ENCODE measurements around the gene PTTG2. TPM values are rescaled to one million over a fixed set of nuclear protein-coding genes. Genes with fewer than 3 reads are reported as not detected.

The PTTG2 gene
- total and polyA plus RNA-seq, 2 of the 13 experiments (the other 11 are each of a cell fraction or from before 2014, with no cell fraction given): not detected

DNA sequence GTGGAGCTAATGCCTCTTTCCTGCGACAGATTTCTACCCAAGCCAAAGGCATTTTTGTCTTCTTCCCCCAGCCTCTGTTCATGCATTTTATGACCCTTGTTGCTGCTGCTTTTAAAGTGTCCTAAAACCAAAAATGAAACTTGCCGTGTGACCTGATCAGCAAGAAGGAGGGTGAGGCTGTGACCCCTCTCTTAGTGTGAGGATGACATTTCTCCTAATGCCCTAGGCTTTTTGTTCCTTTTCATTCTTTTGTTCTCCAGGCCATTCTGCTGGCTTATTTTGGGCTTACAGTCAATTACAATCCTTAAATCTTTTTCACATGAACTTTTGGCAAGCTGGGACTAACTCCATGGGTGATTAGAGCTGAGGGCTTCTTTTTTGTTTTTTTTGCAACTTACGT lies 34.4 kb downstream of the PTTG2 start (continued):
- TF ChIP-seq, protein P1, sequence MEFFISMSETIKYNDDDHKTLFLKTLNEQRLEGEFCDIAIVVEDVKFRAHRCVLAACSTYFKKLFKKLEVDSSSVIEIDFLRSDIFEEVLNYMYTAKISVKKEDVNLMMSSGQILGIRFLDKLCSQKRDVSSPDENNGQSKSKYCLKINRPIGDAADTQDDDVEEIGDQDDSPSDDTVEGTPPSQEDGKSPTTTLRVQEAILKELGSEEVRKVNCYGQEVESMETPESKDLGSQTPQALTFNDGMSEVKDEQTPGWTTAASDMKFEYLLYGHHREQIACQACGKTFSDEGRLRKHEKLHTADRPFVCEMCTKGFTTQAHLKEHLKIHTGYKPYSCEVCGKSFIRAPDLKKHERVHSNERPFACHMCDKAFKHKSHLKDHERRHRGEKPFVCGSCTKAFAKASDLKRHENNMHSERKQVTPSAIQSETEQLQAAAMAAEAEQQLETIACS (CRISPR knock-in tag; IDR thresholded peaks at IDR 0.05): no peak
- no peak for TF ChIP-seq ZNF260 (CRISPR knock-in tag; IDR thresholded peaks at IDR 0.05; ENCODE audit: borderline replicate concordance, low read depth)

DNA sequence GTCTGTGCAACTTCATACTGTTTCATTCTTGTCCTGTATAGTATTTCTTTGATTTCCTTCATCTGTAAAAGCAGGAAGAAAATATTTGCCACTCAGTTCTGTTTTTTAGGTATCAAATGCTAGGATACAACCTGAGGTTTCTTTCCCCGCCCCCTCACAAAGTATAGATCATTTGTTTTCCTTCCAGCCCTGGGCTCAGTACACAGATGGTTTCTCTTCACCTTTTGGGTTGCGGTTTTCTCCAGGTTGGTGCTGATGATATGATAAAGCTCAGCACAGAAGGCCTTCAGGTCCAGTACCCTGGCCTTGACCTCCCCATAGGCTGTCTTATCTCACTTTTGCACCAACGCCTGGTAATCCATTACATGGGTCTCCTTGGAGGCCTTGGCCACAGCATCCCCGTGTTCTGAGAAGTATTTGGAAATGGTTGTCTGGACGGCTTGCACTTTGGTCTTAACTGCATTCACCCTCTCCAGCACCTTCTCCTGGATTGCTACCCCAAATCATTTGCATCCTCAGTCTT lies 35.2 kb downstream of the PTTG2 start:
- Histone ChIP-seq H3K27me3 (ENCODE audit: control insufficient read depth in 1 of 2, insufficient read depth in 2 of 2, low read length in 2 of 2) (no peaks in the 10 kb centered on the region), H3K4me1 (ENCODE audit: insufficient read depth, low read length) (peaks cover 29% of the 10 kb centered on the region), H3K4me2 (ENCODE audit: low read depth, low read length) (no peak overlapping the region), H3K4me3 (replicated peaks in 1 of 3; ENCODE audit: insufficient read depth in 1 of 3, low read depth in 2 of 3, low read length in 3 of 3) (no peak overlapping the region), H4K20me1 (ENCODE audit: insufficient read depth, low read length) (no peaks in the 10 kb centered on the region), H3K9ac (ENCODE audit: insufficient read depth, low read depth, low read length) (no peak overlapping the region), H3K27ac (ENCODE audit: extremely low read length, insufficient read depth, low read length) (no peak overlapping the region), H3K9me3 (ENCODE audit: low read length) (no peaks in the 10 kb centered on the region), H3K79me2 (ENCODE audit: insufficient read depth, low read length) (no peaks in the 10 kb centered on the region), H2AFZ (ENCODE audit: low read length) (no peak overlapping the region), H3K36me3 (replicated peaks in 1 of 2; ENCODE audit: control insufficient read depth in 1 of 2, insufficient read depth in 2 of 2, low read length in 2 of 2) (no peaks in the 10 kb centered on the region)
- FAIRE-seq (no peak), ATAC-seq (no peak), DNase-seq (ENCODE audit: low spot score) (no peak)
- CTCF ChIA-PET (ENCODE audit: low intra/inter-chr PET ratio, low total read pairs): no interaction called here
- no TSS peak for BruUV-seq (replicated peaks)
- POLR2A ChIA-PET: no interaction called here
- 87% methylated on average over 5 of the region's 5 CpGs for WGBS (ENCODE audit: low lambda C conversion rate)
- intact Hi-C loops (cut with micrococcal nuclease; ENCODE audit: unreplicated experiment): no loop called here
- in situ Hi-C loops (cut with HindIII; ENCODE audit: extremely low pct_ligation_motif_present, low pct_unique_long_range_greater_than_20kb): no loop called here
- TF ChIP-seq, protein P2, sequence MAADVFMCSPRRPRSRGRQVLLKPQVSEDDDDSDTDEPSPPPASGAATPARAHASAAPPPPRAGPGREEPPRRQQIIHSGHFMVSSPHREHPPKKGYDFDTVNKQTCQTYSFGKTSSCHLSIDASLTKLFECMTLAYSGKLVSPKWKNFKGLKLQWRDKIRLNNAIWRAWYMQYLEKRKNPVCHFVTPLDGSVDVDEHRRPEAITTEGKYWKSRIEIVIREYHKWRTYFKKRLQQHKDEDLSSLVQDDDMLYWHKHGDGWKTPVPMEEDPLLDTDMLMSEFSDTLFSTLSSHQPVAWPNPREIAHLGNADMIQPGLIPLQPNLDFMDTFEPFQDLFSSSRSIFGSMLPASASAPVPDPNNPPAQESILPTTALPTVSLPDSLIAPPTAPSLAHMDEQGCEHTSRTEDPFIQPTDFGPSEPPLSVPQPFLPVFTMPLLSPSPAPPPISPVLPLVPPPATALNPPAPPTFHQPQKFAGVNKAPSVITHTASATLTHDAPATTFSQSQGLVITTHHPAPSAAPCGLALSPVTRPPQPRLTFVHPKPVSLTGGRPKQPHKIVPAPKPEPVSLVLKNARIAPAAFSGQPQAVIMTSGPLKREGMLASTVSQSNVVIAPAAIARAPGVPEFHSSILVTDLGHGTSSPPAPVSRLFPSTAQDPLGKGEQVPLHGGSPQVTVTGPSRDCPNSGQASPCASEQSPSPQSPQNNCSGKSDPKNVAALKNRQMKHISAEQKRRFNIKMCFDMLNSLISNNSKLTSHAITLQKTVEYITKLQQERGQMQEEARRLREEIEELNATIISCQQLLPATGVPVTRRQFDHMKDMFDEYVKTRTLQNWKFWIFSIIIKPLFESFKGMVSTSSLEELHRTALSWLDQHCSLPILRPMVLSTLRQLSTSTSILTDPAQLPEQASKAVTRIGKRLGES (CRISPR knock-in tag; IDR thresholded peaks at IDR 0.05; ENCODE audit: borderline replicate concordance): no peak
- TF ChIP-seq ZNF552 (CRISPR knock-in tag; IDR thresholded peaks at IDR 0.05; ENCODE audit: borderline replicate concordance) (no peak), BORCS8-MEF2B (CRISPR knock-in tag; IDR thresholded peaks at IDR 0.05) (no peak), ZNF335 (CRISPR knock-in tag; IDR thresholded peaks at IDR 0.05) (no peak), ZNF354B (CRISPR knock-in tag; IDR thresholded peaks at IDR 0.05) (no peak), NONO (IDR thresholded peaks at IDR 0.05) (no peak), NONO (CRISPR knock-in tag; conservative IDR thresholded peaks at IDR 0.05) (no peak), IKZF1 (IDR thresholded peaks at IDR 0.05) (no peak), ZNF816 (CRISPR knock-in tag; IDR thresholded peaks at IDR 0.05; ENCODE audit: borderline replicate concordance) (no peak), ZNF564 (CRISPR knock-in tag; IDR thresholded peaks at IDR 0.05) (no peak), RCOR2 (CRISPR knock-in tag; IDR thresholded peaks at IDR 0.05) (no peak), XBP1 (CRISPR knock-in tag; IDR thresholded peaks at IDR 0.05) (no peak), NR2F2 (IDR thresholded peaks at IDR 0.05; ENCODE audit: borderline replicate concordance, low read depth) (no peak)
- TF ChIP-seq, protein P3, sequence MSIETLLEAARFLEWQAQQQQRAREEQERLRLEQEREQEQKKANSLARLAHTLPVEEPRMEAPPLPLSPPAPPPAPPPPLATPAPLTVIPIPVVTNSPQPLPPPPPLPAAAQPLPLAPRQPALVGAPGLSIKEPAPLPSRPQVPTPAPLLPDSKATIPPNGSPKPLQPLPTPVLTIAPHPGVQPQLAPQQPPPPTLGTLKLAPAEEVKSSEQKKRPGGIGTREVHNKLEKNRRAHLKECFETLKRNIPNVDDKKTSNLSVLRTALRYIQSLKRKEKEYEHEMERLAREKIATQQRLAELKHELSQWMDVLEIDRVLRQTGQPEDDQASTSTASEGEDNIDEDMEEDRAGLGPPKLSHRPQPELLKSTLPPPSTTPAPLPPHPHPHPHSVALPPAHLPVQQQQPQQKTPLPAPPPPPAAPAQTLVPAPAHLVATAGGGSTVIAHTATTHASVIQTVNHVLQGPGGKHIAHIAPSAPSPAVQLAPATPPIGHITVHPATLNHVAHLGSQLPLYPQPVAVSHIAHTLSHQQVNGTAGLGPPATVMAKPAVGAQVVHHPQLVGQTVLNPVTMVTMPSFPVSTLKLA (IDR thresholded peaks at IDR 0.05): no peak
- TF ChIP-seq, protein P4, sequence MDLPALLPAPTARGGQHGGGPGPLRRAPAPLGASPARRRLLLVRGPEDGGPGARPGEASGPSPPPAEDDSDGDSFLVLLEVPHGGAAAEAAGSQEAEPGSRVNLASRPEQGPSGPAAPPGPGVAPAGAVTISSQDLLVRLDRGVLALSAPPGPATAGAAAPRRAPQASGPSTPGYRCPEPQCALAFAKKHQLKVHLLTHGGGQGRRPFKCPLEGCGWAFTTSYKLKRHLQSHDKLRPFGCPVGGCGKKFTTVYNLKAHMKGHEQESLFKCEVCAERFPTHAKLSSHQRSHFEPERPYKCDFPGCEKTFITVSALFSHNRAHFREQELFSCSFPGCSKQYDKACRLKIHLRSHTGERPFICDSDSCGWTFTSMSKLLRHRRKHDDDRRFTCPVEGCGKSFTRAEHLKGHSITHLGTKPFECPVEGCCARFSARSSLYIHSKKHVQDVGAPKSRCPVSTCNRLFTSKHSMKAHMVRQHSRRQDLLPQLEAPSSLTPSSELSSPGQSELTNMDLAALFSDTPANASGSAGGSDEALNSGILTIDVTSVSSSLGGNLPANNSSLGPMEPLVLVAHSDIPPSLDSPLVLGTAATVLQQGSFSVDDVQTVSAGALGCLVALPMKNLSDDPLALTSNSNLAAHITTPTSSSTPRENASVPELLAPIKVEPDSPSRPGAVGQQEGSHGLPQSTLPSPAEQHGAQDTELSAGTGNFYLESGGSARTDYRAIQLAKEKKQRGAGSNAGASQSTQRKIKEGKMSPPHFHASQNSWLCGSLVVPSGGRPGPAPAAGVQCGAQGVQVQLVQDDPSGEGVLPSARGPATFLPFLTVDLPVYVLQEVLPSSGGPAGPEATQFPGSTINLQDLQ (CRISPR knock-in tag; IDR thresholded peaks at IDR 0.05): no peak

Measured in HepG2 (cell line).